Measurements from ENCODE around the gene ANO7. TPM values are rescaled to one million over a fixed set of nuclear protein-coding genes. Genes with fewer than 3 reads are reported as not detected.

The ANO7 gene, protein sequence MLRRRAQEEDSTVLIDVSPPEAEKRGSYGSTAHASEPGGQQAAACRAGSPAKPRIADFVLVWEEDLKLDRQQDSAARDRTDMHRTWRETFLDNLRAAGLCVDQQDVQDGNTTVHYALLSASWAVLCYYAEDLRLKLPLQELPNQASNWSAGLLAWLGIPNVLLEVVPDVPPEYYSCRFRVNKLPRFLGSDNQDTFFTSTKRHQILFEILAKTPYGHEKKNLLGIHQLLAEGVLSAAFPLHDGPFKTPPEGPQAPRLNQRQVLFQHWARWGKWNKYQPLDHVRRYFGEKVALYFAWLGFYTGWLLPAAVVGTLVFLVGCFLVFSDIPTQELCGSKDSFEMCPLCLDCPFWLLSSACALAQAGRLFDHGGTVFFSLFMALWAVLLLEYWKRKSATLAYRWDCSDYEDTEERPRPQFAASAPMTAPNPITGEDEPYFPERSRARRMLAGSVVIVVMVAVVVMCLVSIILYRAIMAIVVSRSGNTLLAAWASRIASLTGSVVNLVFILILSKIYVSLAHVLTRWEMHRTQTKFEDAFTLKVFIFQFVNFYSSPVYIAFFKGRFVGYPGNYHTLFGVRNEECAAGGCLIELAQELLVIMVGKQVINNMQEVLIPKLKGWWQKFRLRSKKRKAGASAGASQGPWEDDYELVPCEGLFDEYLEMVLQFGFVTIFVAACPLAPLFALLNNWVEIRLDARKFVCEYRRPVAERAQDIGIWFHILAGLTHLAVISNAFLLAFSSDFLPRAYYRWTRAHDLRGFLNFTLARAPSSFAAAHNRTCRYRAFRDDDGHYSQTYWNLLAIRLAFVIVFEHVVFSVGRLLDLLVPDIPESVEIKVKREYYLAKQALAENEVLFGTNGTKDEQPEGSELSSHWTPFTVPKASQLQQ
- 3.9 and 5.2 TPM in 2 replicates for total RNA-seq (2021)
- long read RNA-seq, partial matches to known transcripts = 22 of 37 reads
- long read RNA-seq, other reads (novel, unspliced or antisense) = 15 of 37 reads

DNA sequence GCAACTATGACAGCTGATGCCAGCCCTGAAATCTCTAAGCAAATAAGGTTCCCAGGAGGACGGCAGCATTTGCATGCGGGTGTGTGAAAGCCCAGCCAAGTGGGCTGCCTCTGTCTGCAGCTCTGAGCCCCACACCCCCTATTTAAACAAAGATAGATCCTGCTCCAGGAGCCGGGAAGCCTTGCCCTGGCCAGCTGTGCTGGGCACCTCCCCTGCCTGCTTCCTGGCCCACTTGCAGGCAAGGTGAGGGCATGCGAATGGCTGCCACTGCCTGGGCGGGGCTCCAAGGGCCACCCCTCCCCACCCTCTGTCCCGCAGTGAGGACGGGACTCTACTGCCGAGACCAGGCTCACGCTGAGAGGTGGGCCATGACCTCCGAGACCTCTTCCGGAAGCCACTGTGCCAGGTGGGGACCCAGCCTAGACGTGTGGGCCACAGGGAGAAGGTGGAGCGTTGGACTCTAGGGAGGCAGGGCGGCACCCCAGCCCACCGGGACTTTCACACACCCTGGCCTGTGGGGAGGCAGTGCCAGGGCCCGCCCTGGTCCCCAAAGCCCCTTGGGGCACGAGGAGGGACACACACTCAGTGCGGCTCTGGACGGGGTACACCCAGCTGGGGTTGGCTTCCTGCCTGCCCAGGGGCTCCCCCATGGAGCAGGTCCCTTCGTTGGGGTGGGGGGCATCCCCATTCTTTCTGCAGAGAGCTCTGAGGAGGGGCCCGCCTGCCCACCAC lies at the start of gene ANO7:
Gene ANO7 (plus strand): TSS at position 317 of the 732 bp plus-strand sequence. CDS start 1,387 bp downstream, outside the sequence.
- peaks cover 8 to 13% of the 10 kb centered on the region in 2 experiments for H3K4me1 Mint-ChIP-seq
- no peak within 1 kb of the TSS for H2AK5ac ChIP-seq (ENCODE audit: insufficient read length, low read length)
- H2AFZ ChIP-seq (ENCODE audit: low read length) = no peak within 1 kb of the TSS
- no peak within 1 kb of the TSS for H3K4me2 ChIP-seq (ENCODE audit: insufficient read depth, insufficient read length, low read length)
- TF ChIP-seq, protein P1, sequence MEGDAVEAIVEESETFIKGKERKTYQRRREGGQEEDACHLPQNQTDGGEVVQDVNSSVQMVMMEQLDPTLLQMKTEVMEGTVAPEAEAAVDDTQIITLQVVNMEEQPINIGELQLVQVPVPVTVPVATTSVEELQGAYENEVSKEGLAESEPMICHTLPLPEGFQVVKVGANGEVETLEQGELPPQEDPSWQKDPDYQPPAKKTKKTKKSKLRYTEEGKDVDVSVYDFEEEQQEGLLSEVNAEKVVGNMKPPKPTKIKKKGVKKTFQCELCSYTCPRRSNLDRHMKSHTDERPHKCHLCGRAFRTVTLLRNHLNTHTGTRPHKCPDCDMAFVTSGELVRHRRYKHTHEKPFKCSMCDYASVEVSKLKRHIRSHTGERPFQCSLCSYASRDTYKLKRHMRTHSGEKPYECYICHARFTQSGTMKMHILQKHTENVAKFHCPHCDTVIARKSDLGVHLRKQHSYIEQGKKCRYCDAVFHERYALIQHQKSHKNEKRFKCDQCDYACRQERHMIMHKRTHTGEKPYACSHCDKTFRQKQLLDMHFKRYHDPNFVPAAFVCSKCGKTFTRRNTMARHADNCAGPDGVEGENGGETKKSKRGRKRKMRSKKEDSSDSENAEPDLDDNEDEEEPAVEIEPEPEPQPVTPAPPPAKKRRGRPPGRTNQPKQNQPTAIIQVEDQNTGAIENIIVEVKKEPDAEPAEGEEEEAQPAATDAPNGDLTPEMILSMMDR (conservative IDR thresholded peaks at IDR 0.05) = no peak
- no peak within 1 kb of the TSS for H3K4me3 Mint-ChIP-seq
- H3K27me3 Mint-ChIP-seq (ENCODE audit: low read depth) = no peaks in the 10 kb centered on the region; the same call in 1 of the 2 replicates
- H3K9ac ChIP-seq (ENCODE audit: extremely low read depth, insufficient read length, low read length) = no peak within 1 kb of the TSS
- no peaks in the 10 kb centered on the region for H3K4me1 ChIP-seq (ENCODE audit: insufficient read depth, low read length)
- no peaks in the 10 kb centered on the region for H3K79me2 ChIP-seq (ENCODE audit: insufficient read depth, low read length)
- H3K27me3 ChIP-seq (ENCODE audit: insufficient read depth, low read length) = no peaks in the 10 kb centered on the region
- H3K4ac ChIP-seq (ENCODE audit: low read depth, low read length) = no peak within 1 kb of the TSS
- no peaks in the 10 kb centered on the region for H3K79me1 ChIP-seq (ENCODE audit: insufficient read depth, low read depth, low read length, poor library complexity, severe bottlenecking)
- no peak within 1 kb of the TSS for H4K8ac ChIP-seq (replicated peaks; ENCODE audit: insufficient read length, low read depth, low read length)
- no peak within 1 kb of the TSS for H3T11ph ChIP-seq (ENCODE audit: low read length)
- no peak within 1 kb of the TSS for H3K27ac ChIP-seq (ENCODE audit: insufficient read length, low read depth, low read length)
- no peak within 1 kb of the TSS for H2BK20ac ChIP-seq (ENCODE audit: low read depth, low read length, poor library complexity, severe bottlenecking)
- H3K23ac ChIP-seq (ENCODE audit: insufficient read length, low read depth, low read length) = no peak within 1 kb of the TSS
- H3K23me2 ChIP-seq (ENCODE audit: insufficient read length, low read depth, low read length, poor library complexity, severe bottlenecking) = no peaks in the 10 kb centered on the region
- H2BK12ac ChIP-seq (ENCODE audit: insufficient read length, low read depth, low read length) = no peak within 1 kb of the TSS
- H4K20me1 ChIP-seq (ENCODE audit: control insufficient read depth, insufficient read depth, insufficient read length) = no peaks in the 10 kb centered on the region
- no peak for DNase-seq
- WGBS (ENCODE audit: extremely low coverage, insufficient read length, low lambda C conversion rate) = no CpG with 5 or more reads among the region's 21 CpGs
- H3K9me3 Mint-ChIP-seq = no peaks in the 10 kb centered on the region
- H3K14ac ChIP-seq (ENCODE audit: insufficient read depth, low read length) = no peak within 1 kb of the TSS; the same call in 1 of the 2 replicates
- no peak within 1 kb of the TSS; a peak in 1 of 7 replicates for H3K27ac Mint-ChIP-seq
- no peak within 1 kb of the TSS for H2BK15ac ChIP-seq (ENCODE audit: low read depth, low read length)
- H2BK5ac ChIP-seq (ENCODE audit: insufficient read length, low read length) = no peak within 1 kb of the TSS
- peaks cover 0 to 1% (median 0%) of the 10 kb centered on the region in 3 experiments; a peak in 1 of 7 replicates for H3K36me3 Mint-ChIP-seq (ENCODE audit: insufficient read depth in 1 of 3, low read depth in 3 of 3)
- no peak within 1 kb of the TSS for H3K18ac ChIP-seq (ENCODE audit: insufficient read length, low read depth, low read length)
- no peaks in the 10 kb centered on the region for H3K9me3 ChIP-seq (ENCODE audit: control insufficient read depth, low read depth, low read length)
- no peak within 1 kb of the TSS for H4K91ac ChIP-seq (ENCODE audit: insufficient read length, low read depth, low read length)
- H4K5ac ChIP-seq (ENCODE audit: insufficient read length, low read depth, low read length) = no peak within 1 kb of the TSS
- H2BK120ac ChIP-seq (ENCODE audit: low read depth, low read length, poor library complexity, severe bottlenecking) = no peak within 1 kb of the TSS
- no peak within 1 kb of the TSS for H3K56ac ChIP-seq (ENCODE audit: insufficient read length, low read depth, low read length)
